ENCODE data around the gene MSTN.

- TF ChIP-seq CTCF (IDR thresholded peaks at IDR 0.05) (no peak), POLR2A (IDR thresholded peaks at IDR 0.05) (no peak), POLR2AphosphoS5 (IDR thresholded peaks at IDR 0.05) (no peak)
Measured at GRCh38 chr2:190098851-190099250, 36.3 kb upstream of the MSTN start.

All from breast epithelium (tissue), 3 donors.